Activated CD8-positive, alpha-beta memory T cell treated with anti-CD3 and anti-CD28 coated beads, Interleukin-2, amount 50 U/mL, for 24 hours (primary cell): Measurements from ENCODE around the gene ZNF81.
"Not testable (repeated sequence)": the region's sequence is repeated elsewhere in the genome, so short reads cannot be mapped to it uniquely, and the experiment has no call there.

Experiments
- DNase-seq: peaks from one replicate; pipeline ENCODE4 v3.0.0-alpha.2; 2020; ENCODE audit errors: extremely low read depth

ZNF81 gene

DNA sequence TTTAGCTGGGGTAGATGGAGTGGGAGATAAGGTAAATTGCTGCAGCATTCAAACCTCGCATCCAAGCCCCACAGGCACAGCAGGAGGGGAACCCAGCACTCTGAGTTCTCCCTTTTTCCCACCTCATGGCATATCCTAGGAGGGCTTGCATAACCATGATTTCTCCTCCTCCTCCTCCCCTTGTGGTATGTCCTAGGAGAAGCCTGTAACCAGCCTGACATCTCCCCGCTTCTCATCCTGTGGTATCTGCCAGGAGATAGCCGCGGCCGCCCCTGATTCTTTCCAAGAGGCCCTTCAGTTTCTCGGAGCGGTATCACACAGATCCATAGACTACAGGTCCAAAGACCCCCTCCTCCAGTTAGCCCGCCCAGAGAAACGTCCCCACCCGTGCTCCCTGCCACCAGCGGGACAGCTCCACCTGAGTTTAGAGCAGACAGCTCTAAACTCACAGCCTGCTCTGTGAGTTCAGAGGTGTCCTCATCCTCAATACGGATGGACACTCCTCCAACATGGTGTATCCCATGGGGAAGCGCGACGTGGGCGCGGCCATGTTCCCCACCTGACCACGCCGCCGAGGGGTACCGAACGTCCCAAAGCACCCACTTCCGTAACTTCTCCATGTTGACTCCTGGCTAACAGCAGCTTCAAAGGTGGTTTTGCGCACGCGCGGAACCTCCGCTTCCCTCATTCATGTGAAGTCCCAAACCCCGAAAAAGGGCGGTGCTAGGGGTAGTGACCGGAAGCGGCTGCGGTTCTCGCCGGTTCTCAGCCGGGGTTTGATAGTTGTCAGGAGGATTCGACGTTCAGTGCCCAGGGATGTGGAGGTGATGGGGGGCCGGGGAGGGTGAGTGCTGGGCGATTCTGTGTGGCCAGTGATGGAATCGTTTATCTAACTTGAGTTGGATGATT, at the start of gene ZNF81:
ZNF81 (plus strand) TSS at position 739 of the 909 bp plus-strand sequence. CDS start 9,366 bp downstream, outside the sequence.
- peak; percentile 86 for DNase-seq

DNA sequence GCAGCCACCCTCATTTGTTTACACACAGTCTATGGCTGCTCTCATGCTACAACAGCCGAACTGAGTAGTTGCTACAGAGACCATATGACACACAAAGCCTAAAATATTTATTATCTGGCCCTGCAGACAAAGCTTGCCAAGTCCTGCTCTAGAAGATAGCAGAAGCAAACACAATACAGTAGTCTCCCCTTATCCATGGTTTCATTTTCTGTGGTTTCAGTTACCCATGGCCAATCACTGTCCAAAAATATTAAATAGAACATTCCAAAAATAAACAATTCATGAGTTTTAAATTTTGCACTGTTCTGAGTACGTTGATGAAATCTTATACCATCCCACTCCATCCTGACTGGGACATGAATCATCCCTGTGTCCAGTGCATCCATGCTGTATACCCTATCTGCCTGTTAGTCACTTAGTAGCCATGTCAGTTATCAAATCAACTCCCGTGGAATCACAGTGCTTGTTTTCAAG, 40.2 kb upstream of the ZNF81 start:
- no peak for DNase-seq

DNA sequence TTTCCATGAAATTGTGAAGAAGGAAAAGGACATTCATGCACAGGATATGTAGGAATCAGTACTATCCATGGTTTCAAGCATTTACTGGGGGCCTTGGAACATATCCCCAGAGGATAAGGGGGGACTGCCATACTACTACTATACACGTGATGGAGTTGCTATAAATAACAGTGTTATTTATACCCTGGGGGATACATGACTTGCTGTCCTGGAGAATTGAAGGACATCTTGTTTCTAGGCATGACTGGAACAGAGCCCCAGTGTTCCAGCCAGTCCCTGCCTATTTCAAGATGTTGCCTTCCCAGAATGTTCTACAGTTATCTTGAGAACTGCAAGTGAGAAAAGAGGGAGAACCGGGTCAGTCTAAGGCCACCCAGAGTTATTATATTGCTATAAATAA, 39.6 kb upstream of the ZNF81 start:
- DNase-seq: no peak

DNA sequence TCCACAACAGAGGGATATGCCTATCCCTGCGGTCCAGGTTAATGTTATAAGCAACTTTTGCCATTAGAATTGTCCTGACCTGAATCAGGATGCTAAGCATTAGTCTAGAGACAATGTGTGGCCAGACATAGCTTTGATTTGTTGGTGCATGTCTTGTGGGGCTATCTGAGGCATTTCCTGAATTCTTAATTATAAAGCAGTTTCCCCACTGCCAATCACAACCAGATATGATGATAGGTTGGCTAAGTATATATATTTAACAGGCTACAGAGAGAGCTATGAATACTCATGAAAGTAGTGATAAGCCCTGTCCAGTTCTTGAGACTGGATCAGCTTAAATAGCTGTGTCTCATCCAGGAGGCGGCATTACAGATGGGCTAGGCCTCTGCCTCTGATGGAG, 37.8 kb upstream of the ZNF81 start:
- no peak for DNase-seq

DNA sequence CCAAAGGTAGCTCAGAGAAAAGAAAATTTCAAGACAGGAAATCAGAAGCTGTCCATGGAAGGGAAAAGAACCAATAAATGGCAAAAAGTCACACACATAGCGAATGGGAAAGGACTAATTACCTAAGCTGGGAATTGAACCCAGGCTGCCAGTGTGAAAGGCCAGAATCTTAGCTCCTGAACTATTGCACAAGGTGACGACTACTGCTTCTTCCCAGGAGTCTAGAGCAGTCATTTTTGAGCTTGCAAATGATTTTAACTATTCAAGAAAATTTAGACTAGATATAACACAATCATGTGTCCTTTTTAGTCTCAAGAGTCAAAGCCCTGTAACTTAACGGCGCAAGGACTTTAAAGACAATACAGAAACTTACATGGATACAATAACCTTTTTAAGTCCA, 34.1 kb upstream of the ZNF81 start:
- DNase-seq: no peak

DNA sequence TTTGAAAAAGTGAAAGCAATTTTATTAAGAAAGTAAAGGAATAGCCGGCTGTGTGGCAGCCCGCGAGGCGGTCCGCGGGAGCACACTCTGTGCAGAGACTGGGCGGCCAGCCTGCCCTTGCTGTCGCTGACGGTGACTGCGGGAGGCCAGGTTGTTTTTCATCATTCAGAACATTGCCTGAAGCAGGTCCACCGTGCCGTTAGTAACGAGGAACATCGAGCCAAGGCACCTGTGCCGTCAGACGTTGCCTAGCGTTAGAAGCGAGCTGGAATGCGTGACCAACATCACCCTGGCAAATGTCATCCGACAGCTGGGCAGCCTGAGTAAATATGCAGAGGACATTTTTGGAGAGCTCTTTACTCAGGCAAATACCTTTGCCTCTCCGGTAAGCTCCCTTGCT, 33.6 kb upstream of the ZNF81 start:
- not testable (repeated sequence) for DNase-seq

DNA sequence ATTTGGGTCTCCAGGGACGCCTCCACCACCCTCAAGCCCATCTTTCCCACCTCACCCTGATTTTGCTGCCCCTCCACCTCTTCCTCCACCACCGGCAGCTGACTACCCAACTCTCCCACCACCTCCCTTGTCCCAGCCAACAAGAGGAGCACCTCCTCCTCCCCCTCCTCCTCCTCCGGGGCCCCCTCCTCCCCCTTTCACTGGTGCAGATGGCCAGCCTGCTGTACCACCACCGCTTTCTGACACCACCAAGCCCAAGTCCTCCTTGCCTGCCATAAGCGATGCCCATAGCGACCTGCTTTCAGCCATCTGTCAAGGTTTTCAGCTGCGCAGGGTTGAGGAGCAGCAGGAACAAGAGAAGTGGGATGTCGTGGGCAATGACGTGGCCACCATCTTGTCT, 32.4 kb upstream of the ZNF81 start:
- no peak for DNase-seq

DNA sequence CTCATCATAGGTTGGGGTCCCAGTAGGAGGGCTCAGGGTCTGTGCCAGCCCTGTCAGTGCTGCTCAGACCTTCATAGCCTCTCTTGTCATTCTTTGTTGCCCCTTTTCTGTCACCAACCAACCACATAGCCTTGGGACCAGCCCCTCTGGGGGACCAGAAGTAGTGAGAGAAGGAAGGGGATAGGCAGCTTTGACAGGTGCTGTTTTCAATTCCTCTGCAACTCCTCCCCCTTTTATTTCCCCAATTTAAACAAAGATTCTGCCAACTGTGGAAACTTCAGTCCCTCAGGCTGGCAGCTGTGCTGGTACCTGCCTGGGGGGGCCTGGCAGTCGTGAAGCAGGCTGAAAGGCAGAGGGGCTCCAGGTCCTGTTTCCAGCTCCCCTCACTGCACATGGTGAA, 30.9 kb upstream of the ZNF81 start:
- not testable (repeated sequence) for DNase-seq

DNA sequence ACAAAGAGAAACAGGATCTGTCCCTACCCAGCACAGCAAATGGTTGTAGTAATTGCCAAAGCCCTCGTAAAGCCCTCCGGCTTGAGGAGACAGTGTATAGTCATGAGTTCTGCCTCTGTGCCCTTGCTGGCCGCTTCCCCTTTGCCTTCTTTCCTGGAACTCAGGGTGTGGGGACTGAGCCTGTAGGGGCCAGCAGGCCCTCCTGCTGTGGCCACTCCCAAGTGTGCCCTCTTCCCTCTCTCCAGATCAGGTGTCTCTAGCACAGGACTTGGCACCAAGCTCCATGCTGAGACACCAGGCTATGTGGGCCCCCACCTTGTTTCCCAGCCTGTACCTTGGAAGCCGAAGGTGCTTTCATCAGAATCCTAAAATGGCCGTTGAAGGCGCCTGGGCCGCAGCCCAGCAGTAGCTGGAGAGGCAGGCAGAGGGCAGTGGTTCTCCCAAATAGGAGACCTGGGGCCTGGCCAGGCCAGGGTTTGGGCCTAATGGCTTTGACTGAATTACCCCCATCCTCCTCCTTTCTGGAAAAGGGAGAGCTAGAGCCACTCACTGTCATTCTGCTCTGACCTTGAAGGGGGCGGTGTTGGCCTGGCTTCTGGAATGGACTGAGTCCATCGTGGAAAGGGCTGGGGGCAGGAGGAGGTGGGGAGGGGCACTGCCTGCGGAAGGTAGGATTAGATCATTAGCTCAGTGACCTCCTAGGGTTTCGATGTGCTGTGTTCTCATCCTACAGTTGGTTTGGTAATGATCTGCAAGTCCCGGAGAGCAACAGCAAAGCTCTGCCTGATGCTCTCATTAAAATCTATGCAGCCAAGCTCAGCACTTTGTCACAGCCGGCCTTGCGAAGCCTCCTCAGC, 30.1 kb upstream of the ZNF81 start:
- DNase-seq: not testable (repeated sequence)

DNA sequence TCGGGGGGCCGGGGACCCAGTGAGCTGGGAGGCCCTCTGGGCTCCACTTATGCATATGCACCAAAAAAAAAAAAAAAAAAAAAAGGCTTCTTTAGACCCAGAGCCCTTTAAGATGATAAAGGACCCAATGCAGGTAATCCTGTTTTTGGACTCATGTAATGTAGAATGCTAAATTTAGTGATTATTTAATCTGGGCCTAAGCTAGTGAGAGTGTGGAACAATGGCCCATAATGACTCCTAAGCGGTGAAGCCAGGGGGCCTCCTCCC, 29.5 kb upstream of the ZNF81 start:
- DNase-seq: not testable (repeated sequence)

DNA sequence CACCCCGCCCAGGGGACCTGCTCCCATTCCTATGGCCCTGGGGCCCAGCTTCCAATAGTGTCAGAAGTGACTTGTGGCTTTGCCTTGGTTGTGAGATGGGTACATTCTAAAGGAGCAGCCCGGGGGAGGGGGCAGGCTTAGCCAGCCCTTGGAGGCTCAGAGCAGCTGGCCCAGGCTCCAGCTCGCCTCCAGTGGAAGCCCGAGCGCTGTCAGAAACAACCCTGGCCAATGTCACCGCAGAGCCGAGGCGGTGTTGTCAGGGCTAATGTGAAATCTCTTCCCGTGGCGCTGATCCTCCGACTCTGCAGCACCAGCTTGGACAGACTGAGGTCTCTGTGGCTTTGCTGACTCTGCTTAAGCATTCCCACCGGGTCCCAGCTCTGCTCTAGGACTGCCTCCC, 29.2 kb upstream of the ZNF81 start:
- no peak for DNase-seq

DNA sequence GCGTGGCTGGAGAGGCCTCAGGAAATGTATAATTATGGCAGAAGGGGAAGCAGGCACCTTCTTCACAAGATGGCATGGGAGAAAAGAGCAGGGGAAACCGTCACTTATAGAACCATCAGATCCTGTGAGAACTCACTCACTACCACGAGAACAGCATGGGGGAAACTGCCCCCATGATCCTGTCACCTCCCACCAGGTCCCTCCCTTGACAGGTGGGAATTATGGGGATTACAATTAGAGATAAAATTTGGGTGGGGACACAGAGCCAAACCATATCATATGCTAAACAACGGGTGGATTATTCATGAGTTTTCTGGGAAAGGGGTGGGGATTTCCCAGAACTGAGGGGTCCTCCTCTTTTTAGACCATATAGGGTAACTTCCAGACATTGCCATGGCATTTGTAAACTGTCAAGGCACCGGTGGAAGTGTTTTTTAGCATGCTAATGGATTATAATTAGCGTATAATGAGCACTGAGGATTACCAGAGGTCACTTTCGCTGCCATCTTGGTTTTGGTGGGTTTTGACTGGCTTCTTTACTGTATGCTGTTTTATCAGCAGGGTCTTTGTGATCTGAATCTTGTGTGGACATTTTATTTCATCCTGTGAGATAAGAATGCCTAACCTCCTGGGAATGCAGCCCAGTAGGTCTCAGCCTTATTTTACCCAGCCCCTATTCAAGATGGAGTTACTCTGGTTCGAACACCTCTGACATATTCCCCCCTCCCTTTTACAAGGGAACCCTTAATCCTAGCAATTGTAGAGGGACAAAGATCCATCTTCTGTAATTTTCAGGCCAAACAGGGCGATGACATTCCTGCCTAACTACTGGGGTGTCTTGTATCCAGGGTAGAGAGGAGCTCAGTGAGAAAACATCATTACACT, 27.6 kb upstream of the ZNF81 start:
- DNase-seq: no peak

DNA sequence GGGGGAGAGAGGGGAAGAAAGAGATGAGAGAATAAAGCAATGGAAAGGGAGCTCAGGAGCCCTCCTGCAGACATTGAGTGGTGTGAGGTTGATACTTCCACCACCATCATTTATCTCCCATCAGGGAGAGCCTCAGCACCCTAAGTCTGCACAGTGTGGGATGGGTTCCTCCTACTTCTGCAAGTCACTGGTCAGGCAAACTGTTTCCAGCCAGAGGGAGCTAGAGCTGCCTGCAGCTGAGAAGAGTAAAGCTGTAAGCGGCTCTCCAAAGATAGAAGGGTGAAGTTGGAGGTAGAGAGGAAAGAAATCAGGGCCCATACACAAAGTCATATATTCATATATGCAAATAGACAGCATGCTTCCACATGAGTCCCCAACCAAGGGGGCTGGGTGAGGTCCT, 21.9 kb upstream of the ZNF81 start:
- no peak for DNase-seq

DNA sequence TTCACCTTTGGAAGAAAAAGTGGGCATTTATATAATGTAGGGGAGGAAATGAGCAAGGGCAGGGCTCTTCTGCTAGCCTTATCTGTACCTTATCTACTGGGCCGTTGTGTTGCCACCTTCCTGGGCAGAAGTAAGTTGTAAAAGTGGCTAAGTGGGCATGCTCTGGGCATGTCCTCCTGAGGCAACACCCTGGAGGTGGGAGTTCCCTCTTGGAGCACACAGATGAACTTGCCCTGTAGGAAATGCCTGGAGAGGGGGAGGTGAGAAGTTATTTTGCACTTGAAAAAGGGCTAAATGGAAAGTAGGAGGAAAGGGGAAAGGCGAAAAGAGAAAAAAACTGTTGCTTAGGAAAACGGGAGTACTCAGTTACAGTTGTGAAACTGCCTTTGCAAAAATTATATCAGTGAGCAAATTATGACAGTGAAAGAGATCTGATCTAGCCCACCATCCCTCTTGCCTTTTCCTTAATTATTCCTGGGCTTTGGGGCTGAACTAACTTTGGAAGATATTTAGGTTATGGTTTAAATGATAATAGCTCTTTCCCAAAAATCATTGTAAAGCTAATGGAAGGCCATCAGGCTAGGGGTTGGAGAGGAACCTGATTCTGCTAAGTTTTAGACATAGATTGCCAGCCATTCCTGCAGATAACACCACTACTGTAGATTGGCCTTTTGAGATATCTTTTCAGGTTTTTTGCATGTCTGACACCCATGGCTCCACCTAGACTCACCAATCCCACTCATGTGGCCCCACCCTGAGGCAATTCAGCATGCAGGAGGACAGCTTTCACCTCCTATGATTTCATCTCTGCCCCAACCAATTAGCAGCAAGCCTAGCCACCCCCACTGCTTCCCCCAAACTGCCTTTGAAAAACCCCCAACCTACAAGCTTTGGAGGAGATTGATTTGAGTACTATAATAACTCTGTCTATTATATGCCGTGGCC, 20.5 kb upstream of the ZNF81 start:
- no peak for DNase-seq

DNA sequence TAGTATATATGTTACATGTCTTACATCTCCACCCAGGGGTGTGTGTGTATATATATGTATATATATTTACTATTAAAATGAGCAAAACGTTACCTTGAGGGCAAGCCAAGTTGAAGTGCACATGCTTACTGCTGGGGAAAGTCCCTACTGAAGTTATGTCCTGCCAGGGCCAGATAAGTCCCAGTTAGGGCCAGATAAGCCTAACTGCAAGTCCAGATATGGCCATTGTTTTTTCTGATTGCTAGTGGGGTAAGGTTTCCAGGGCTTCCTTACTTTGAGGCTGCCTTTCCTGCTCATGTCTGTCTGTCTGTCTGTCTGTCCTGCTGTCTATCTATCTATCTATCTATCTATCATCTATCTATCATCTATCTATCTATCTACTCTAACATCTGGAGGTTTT, 19.3 kb upstream of the ZNF81 start:
- DNase-seq: no peak

DNA sequence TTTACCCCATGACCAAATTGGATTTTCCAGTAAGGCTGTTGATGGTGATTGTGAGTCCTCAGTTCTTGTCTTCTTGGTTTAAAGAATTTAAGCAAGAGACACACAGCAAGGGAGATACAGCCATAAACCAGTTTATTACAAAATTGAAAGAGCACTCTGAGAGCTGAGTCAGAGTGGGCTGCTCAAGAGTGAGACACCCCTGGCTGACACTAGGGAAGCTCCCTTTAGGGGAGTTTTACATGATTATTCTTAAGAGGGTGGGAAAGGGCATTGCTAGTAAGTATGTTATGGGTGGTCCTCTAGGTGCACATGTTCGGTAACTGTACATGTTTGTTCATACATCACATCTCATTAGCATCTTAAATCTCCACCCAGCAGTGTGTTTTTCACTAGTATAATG, 18.8 kb upstream of the ZNF81 start:
- no peak for DNase-seq

DNA sequence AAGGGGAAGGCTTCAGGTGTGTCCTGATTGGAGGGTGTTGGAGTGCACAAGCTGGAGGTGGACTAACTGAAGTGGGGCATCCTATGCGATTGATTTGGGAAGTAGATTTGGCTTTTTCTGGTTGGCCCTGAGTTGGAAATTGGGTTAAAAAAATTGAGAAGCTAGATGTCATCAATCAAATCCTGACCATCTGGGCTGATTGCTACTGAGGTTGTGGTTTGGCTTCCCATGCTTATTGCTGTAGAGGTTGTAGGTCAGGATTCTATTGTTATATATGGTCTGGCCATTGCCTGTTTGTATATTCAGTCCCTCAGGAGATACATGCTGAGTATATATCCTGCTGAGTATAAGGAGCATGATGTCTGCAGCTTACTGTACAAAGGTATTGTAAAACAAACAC, 7.7 kb upstream of the ZNF81 start:
- no peak for DNase-seq

DNA sequence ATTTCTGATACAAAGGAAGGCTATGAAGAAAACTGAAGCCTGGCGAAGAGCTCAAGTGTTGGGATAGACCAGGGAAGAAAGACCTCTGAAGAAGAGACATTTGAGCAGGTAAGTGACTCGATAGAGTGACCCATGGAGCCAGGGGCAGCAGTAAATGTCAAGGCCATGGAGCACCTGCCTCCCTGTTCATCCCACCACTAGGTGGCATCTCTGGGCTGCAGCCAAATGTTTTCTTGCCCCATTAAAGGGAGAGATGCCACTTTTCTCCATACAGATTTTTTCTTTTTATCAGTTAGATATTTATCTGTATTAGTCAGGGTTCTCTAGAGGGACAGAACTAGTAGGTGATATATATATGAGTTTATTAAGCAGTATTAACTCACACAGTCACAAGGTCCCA, 4.9 kb upstream of the ZNF81 start:
- peak; percentile 13 for DNase-seq

DNA sequence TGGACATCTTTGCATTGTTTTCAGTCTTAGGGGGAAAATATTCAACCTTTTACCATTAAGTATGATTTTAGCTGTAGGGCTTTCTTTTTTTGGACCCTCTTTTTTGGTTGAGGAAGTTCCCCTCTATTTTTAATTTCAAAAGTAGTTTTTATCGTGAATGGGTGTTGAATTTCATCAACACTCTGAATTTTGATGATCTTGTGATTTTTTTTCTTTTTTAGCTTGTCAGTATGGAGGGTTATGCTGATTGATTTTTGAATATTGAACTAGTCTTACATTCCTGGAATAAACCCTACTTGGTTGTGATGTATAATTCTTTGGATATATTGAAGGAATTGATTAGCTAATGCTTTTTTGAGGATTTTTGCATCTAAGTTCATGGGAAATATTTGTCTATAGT, 1.7 kb downstream of the ZNF81 start:
- DNase-seq: no peak

DNA sequence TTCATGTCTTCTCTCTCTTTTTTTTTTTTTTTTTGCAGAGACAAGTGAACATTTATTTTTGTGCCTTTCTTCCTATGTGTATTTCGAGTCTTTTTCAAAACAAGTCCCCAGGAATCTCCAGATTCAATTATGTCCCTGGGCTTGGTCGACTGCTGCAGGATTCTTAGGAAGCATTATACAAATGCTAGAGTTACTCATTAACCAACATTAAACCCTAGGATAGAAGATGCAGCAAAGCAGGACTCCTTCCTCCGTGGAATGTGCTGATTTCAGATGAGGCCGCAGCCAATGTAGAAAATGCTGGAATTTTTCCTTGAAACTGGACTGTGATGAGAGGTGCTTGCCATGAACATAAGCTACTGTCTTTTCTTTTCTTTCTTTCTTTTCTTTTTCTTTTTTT, 3.4 kb downstream of the ZNF81 start:
- no peak for DNase-seq

DNA sequence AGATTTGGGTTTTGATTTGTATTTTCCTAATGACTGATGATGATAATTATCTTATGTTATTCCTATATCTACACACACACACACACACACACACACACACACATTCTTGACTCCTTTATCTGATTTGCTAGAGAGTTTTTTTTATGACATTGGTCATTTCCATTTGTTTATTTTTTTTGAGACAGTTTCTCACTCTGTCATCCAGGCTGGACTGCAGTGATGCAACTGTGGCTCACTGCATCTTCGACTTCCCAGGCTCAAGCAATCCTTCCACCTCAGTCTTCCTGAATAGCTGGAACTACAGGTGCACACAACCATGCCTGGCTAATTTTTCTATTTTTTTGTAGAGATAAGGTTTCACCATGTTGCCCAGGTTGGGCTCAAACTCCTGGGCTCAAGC, 6.7 kb downstream of the ZNF81 start:
- no peak for DNase-seq
